ENCODE data around the gene MOK.
A peak's percentile ranks its signal among the peaks of the same experiment; 100 is the strongest.
"Not testable (repeated sequence)": the region's sequence is repeated elsewhere in the genome, so short reads cannot be mapped to it uniquely, and the experiment has no call there.

Gene MOK

GRCh38 chr14:102255401-102256190 is 49.4 kb downstream of the MOK start:
- no peak overlapping the region for H3K4me3 Mint-ChIP-seq
- no peaks in the 10 kb centered on the region for H3K4me1 Mint-ChIP-seq
- no peaks in the 10 kb centered on the region for H3K9me3 Mint-ChIP-seq
- ATAC-seq (replicated peaks) = no peak
- no peaks in the 10 kb centered on the region for H3K36me3 Mint-ChIP-seq
- H3K27ac Mint-ChIP-seq = no peak overlapping the region
- peaks cover 0 to 8% of the 10 kb centered on the region in 2 donors for H3K27me3 Mint-ChIP-seq
- DNase-seq = no peak

GRCh38 chr14:102252834-102253801 is 51.8 kb downstream of the MOK start:
- Mint-ChIP-seq H3K4me3 (no peak overlapping the region), H3K9me3 (no peaks in the 10 kb centered on the region), H3K4me1 (no peaks in the 10 kb centered on the region), H3K27ac (no peak overlapping the region), H3K27me3 (peaks cover 0 to 4% of the 10 kb centered on the region in 2 donors), H3K36me3 (no peaks in the 10 kb centered on the region)
- DNase-seq (no peak), ATAC-seq (replicated peaks) (no peak)

- ATAC-seq (replicated peaks) (no peak), DNase-seq (no peak)
- H3K27ac Mint-ChIP-seq = no peak overlapping the region
- H3K36me3 Mint-ChIP-seq = no peaks in the 10 kb centered on the region
- H3K4me3 Mint-ChIP-seq = no peak overlapping the region
- H3K27me3 Mint-ChIP-seq = no peaks in the 10 kb centered on the region
- H3K9me3 Mint-ChIP-seq = no peaks in the 10 kb centered on the region
- H3K4me1 Mint-ChIP-seq = no peaks in the 10 kb centered on the region
Measured at GRCh38 chr14:102251161-102251560, 53.8 kb downstream of the MOK start.

GRCh38 chr14:102250636-102251035 is 54.3 kb downstream of the MOK start:
- Mint-ChIP-seq H3K36me3 (no peaks in the 10 kb centered on the region), H3K27me3 (no peaks in the 10 kb centered on the region), H3K27ac (no peak overlapping the region), H3K4me1 (no peaks in the 10 kb centered on the region), H3K4me3 (no peak overlapping the region), H3K9me3 (no peaks in the 10 kb centered on the region)
- ATAC-seq (replicated peaks) (no peak), DNase-seq (no peak)

- H3K9me3 Mint-ChIP-seq = no peaks in the 10 kb centered on the region
- no peaks in the 10 kb centered on the region for H3K27me3 Mint-ChIP-seq
- no peak overlapping the region for H3K27ac Mint-ChIP-seq
- H3K36me3 Mint-ChIP-seq = no peaks in the 10 kb centered on the region
- H3K4me3 Mint-ChIP-seq = no peak overlapping the region
- no peaks in the 10 kb centered on the region for H3K4me1 Mint-ChIP-seq
- ATAC-seq (replicated peaks) (no peak), DNase-seq (no peak)
Measured at GRCh38 chr14:102249981-102250380, 55.0 kb downstream of the MOK start.

- DNase-seq (no peak), ATAC-seq (replicated peaks) (no peak)
- H3K36me3 Mint-ChIP-seq = no peaks in the 10 kb centered on the region
- H3K27me3 Mint-ChIP-seq = no peaks in the 10 kb centered on the region
- H3K4me3 Mint-ChIP-seq = no peak overlapping the region
- H3K27ac Mint-ChIP-seq = peak overlapping the region; percentile 56
- no peaks in the 10 kb centered on the region for H3K9me3 Mint-ChIP-seq
- H3K4me1 Mint-ChIP-seq = no peaks in the 10 kb centered on the region
Measured at GRCh38 chr14:102249041-102249440, 55.9 kb downstream of the MOK start.

GRCh38 chr14:102248121-102248520 is 56.8 kb downstream of the MOK start:
- Mint-ChIP-seq H3K27me3 (no peaks in the 10 kb centered on the region), H3K4me1 (no peaks in the 10 kb centered on the region)
- ATAC-seq (replicated peaks) = no peak

GRCh38 chr14:102246071-102246470 is 58.9 kb downstream of the MOK start:
- ATAC-seq (replicated peaks) (no peak), DNase-seq (no peak)
- Mint-ChIP-seq H3K27me3 (no peaks in the 10 kb centered on the region), H3K4me1 (no peaks in the 10 kb centered on the region), H3K27ac (no peak overlapping the region), H3K4me3 (no peak overlapping the region), H3K36me3 (no peaks in the 10 kb centered on the region), H3K9me3 (no peaks in the 10 kb centered on the region)

More at GRCh38 chr14:102248121-102248520, 56.8 kb downstream of the MOK start:
- Mint-ChIP-seq H3K36me3 (no peaks in the 10 kb centered on the region), H3K4me3 (no peak overlapping the region), H3K9me3 (no peaks in the 10 kb centered on the region), H3K27ac (no peak overlapping the region)
- no peak for DNase-seq

GRCh38 chr14:102243795-102244194 is 61.2 kb downstream of the MOK start:
- H3K36me3 Mint-ChIP-seq; H3K4me3 Mint-ChIP-seq; H3K27ac Mint-ChIP-seq; H3K27me3 Mint-ChIP-seq; H3K9me3 Mint-ChIP-seq; H3K4me1 Mint-ChIP-seq; DNase-seq; ATAC-seq (replicated peaks): not testable (repeated sequence)

GRCh38 chr14:102241147-102241546 is 63.8 kb downstream of the MOK start:
- Mint-ChIP-seq H3K27me3 (no peaks in the 10 kb centered on the region), H3K4me3 (no peak overlapping the region), H3K27ac (no peak overlapping the region), H3K36me3 (no peaks in the 10 kb centered on the region), H3K9me3 (no peaks in the 10 kb centered on the region), H3K4me1 (no peaks in the 10 kb centered on the region)
- DNase-seq (no peak), ATAC-seq (replicated peaks) (no peak)

GRCh38 chr14:102240481-102240880 is 64.5 kb downstream of the MOK start:
- ATAC-seq (replicated peaks); H3K27me3 Mint-ChIP-seq; H3K4me1 Mint-ChIP-seq; H3K36me3 Mint-ChIP-seq; H3K9me3 Mint-ChIP-seq; H3K27ac Mint-ChIP-seq; DNase-seq; H3K4me3 Mint-ChIP-seq: not testable (repeated sequence)

GRCh38 chr14:102239231-102239630 is 65.7 kb downstream of the MOK start:
- no peaks in the 10 kb centered on the region for H3K27me3 Mint-ChIP-seq
- H3K36me3 Mint-ChIP-seq = no peaks in the 10 kb centered on the region

GRCh38 chr14:102238766-102239165 is 66.2 kb downstream of the MOK start:
- no peaks in the 10 kb centered on the region for H3K4me1 Mint-ChIP-seq
- no peaks in the 10 kb centered on the region for H3K36me3 Mint-ChIP-seq
- ATAC-seq (replicated peaks) (no peak), DNase-seq (no peak)
- H3K9me3 Mint-ChIP-seq = no peaks in the 10 kb centered on the region
- no peaks in the 10 kb centered on the region for H3K27me3 Mint-ChIP-seq
- no peak overlapping the region for H3K27ac Mint-ChIP-seq
- no peak overlapping the region for H3K4me3 Mint-ChIP-seq

More at GRCh38 chr14:102239231-102239630, 65.7 kb downstream of the MOK start:
- no peak overlapping the region for H3K27ac Mint-ChIP-seq
- H3K9me3 Mint-ChIP-seq = no peaks in the 10 kb centered on the region
- ATAC-seq (replicated peaks) (no peak), DNase-seq (no peak)
- H3K4me1 Mint-ChIP-seq = no peaks in the 10 kb centered on the region
- H3K4me3 Mint-ChIP-seq = no peak overlapping the region

- Mint-ChIP-seq H3K27ac (no peak overlapping the region), H3K4me1 (no peaks in the 10 kb centered on the region), H3K4me3 (no peak overlapping the region), H3K27me3 (no peaks in the 10 kb centered on the region), H3K9me3 (no peaks in the 10 kb centered on the region), H3K36me3 (no peaks in the 10 kb centered on the region)
- DNase-seq (no peak), ATAC-seq (replicated peaks) (no peak)
Measured at GRCh38 chr14:102238131-102238530, 66.8 kb downstream of the MOK start.

- Mint-ChIP-seq H3K9me3 (no peaks in the 10 kb centered on the region), H3K36me3 (no peaks in the 10 kb centered on the region), H3K27ac (no peak overlapping the region), H3K4me3 (no peak overlapping the region), H3K4me1 (no peaks in the 10 kb centered on the region), H3K27me3 (no peaks in the 10 kb centered on the region)
- ATAC-seq (replicated peaks) (no peak), DNase-seq (no peak)
Measured at GRCh38 chr14:102236026-102236425, 68.9 kb downstream of the MOK start.

Data from stimulated activated naive B cell treated with anti-CD40 and anti-IgM and Interleukin-4, amounts not matched to agents 10 μg/mL and 1 μg/mL and 100 μg/mL, for 72 hours (primary cell).